ENCODE measurements around the gene CDH4. TPM values are rescaled to one million over a fixed set of nuclear protein-coding genes. Genes with fewer than 3 reads are reported as not detected.

The CDH4 gene
- 22.3 TPM for total RNA-seq

GRCh38 chr20:61251529-61252393 lies at the start of gene CDH4:
Gene CDH4, plus strand, starts transcription at chr20:61252261.
- DNase-seq = no peak

- DNase-seq = no peak
These were observed 48.7 kb upstream of the CDH4 start for GRCh38 chr20:61203320-61203719.

GRCh38 chr20:61204206-61204605 lies 47.9 kb upstream of the CDH4 start:
- no peak for DNase-seq

GRCh38 chr20:61205769-61206168 lies 46.3 kb upstream of the CDH4 start:
- no peak for DNase-seq

GRCh38 chr20:61210862-61211261 lies 41.2 kb upstream of the CDH4 start:
- DNase-seq = no peak

- DNase-seq = no peak
These were observed 34.2 kb upstream of the CDH4 start for GRCh38 chr20:61217848-61218247.

GRCh38 chr20:61219021-61219431 lies 33.0 kb upstream of the CDH4 start:
- no peak for DNase-seq

- no peak for DNase-seq
These were observed 31.9 kb upstream of the CDH4 start for GRCh38 chr20:61220131-61220530.

- no peak for DNase-seq
These were observed 31.3 kb upstream of the CDH4 start for GRCh38 chr20:61220626-61221325.

GRCh38 chr20:61222699-61223098 lies 29.4 kb upstream of the CDH4 start:
- no peak for DNase-seq

GRCh38 chr20:61223121-61223520 lies 28.9 kb upstream of the CDH4 start:
- DNase-seq = no peak

GRCh38 chr20:61230166-61230565 lies 21.9 kb upstream of the CDH4 start:
- DNase-seq = no peak

GRCh38 chr20:61233590-61233989 lies 18.5 kb upstream of the CDH4 start:
- DNase-seq = no peak

GRCh38 chr20:61234224-61234890 lies 17.7 kb upstream of the CDH4 start:
- DNase-seq = no peak

- DNase-seq = no peak
These were observed 15.3 kb upstream of the CDH4 start for GRCh38 chr20:61236713-61237112.

GRCh38 chr20:61238813-61239212 lies 13.2 kb upstream of the CDH4 start:
- no peak for DNase-seq

GRCh38 chr20:61240814-61241213 lies 11.2 kb upstream of the CDH4 start:
- no peak for DNase-seq

- DNase-seq = no peak
These were observed 7.8 kb upstream of the CDH4 start for GRCh38 chr20:61244213-61244612.

- DNase-seq = no peak
These were observed 5.8 kb upstream of the CDH4 start for GRCh38 chr20:61246269-61246668.

- no peak for DNase-seq
These were observed 2.4 kb upstream of the CDH4 start for GRCh38 chr20:61249626-61250025.

- DNase-seq = no peak
These were observed 671 bp downstream of the CDH4 start for GRCh38 chr20:61252601-61253263.

GRCh38 chr20:61253264-61253639 lies 1.2 kb downstream of the CDH4 start:
- no peak for DNase-seq
